T-helper 2 cell treated with Interferon-gamma antibody and Interleukin-4, amounts not matched to agents 5 μg/mL and 100 μg/mL, for 36 hours (primary cell): ENCODE results near the gene FATE1.

Experiments
- DNase-seq: peaks from one replicate; pipeline ENCODE4 v3.0.0; 2021; ENCODE audit warnings: low spot score
- H3K27ac Mint-ChIP-seq: one replicate; pipeline ENCODE4 v1.8.0; 2021; ENCODE audit warnings: mild to moderate bottlenecking, mixed read lengths
- H3K27me3 Mint-ChIP-seq: one replicate; pipeline ENCODE4 v1.8.0; 2021; ENCODE audit warnings: low read depth, mixed read lengths
- H3K36me3 Mint-ChIP-seq: one replicate; pipeline ENCODE4 v1.8.0; 2021; ENCODE audit warnings: low read depth, mixed read lengths
- H3K4me1 Mint-ChIP-seq: one replicate; pipeline ENCODE4 v1.8.0; 2021; ENCODE audit warnings: low read depth, mixed read lengths
- H3K4me3 Mint-ChIP-seq: one replicate; pipeline ENCODE4 v1.8.0; 2022; ENCODE audit warnings: mild to moderate bottlenecking, moderate library complexity, mixed read lengths
- H3K9me3 Mint-ChIP-seq: one replicate; pipeline ENCODE4 v1.8.0; 2021; ENCODE audit warnings: mixed read lengths

Gene FATE1

DNA sequence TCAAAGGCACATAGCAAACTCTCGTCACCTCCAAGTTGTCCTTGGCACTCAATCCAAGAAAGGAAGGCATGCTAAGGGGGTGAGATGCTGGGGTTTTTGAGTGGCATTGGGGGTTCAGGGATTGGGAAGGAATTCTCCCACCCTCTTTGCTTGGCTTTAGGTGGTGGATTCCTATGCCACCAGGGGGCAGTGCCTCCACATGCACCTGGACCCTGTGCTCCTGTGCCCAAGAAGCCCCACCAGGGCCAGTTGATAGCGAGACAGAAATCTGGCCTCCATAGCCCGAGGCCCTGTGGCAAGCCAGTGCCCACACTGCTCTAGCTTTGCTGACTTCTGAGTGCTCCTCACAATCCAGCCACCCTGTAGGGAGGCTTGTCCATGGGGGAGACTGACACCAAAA lies 2.0 kb upstream of the FATE1 start:
- no peak for DNase-seq
- Mint-ChIP-seq H3K27me3 (no peaks in the 10 kb centered on the region), H3K27ac (no peak overlapping the region), H3K4me1 (no peaks in the 10 kb centered on the region), H3K36me3 (no peaks in the 10 kb centered on the region), H3K4me3 (no peak overlapping the region), H3K9me3 (no peaks in the 10 kb centered on the region)

DNA sequence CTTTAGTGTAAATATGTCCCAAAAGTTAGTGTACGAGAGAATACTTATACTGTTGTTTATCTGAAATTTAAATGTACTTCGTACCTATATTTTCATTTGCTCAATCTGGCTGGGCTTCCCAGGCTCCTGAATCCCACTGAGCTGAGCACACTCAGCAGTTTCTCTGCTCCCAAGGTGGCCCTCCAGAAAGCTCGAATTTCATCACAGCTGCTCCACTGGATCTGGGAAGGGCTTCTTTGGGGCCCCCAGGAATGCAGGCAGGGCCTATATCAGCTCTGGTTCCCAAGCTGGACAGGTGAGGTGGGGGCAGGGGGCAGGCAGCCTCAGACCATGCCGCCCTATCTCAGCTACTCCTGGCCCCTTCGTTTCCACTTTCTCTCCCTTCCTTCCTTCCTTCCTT lies 1.5 kb upstream of the FATE1 start:
- no peak overlapping the region for H3K27ac Mint-ChIP-seq

DNA sequence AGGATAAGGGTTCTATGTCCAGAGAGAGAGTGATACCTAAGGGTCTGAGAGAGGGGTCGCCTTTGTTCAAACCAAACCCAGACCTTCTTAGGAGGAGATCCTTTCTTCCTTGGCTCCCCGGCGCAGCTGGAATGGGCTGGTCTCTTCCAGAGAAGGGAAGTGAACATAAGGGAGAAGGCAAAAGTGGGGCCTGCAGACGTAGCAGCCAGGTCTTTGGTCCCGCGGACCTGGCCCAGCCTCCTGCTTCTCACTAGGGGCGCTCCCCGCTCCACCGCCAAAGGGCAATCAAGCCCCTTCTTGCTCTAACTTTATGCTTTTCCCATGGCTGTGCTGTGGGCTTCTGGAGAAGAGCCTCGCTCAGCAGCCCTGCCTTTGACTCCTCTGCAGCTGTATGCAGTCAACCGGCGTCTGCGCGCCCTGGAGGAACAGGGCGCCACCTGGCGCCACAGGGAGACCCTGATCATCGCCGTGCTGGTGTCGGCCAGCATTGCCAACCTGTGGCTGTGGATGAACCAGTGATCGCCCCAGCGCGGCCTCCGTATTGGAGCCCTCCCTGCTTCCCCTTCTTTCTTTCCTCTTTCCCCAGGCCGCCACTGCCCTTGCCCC lies 6.5 kb downstream of the FATE1 start:
- no peak for DNase-seq
- no peak overlapping the region for H3K4me3 Mint-ChIP-seq
- H3K27ac Mint-ChIP-seq = no peak overlapping the region
- H3K36me3 Mint-ChIP-seq = no peaks in the 10 kb centered on the region
- no peaks in the 10 kb centered on the region for H3K9me3 Mint-ChIP-seq
- no peaks in the 10 kb centered on the region for H3K4me1 Mint-ChIP-seq
- H3K27me3 Mint-ChIP-seq = no peaks in the 10 kb centered on the region

More for the DNA sequence above, 1.5 kb upstream of the FATE1 start:
- H3K9me3 Mint-ChIP-seq = no peaks in the 10 kb centered on the region
- no peak for DNase-seq
- H3K36me3 Mint-ChIP-seq = no peaks in the 10 kb centered on the region
- H3K4me1 Mint-ChIP-seq = no peaks in the 10 kb centered on the region
- H3K4me3 Mint-ChIP-seq = no peak overlapping the region
- H3K27me3 Mint-ChIP-seq = no peaks in the 10 kb centered on the region

DNA sequence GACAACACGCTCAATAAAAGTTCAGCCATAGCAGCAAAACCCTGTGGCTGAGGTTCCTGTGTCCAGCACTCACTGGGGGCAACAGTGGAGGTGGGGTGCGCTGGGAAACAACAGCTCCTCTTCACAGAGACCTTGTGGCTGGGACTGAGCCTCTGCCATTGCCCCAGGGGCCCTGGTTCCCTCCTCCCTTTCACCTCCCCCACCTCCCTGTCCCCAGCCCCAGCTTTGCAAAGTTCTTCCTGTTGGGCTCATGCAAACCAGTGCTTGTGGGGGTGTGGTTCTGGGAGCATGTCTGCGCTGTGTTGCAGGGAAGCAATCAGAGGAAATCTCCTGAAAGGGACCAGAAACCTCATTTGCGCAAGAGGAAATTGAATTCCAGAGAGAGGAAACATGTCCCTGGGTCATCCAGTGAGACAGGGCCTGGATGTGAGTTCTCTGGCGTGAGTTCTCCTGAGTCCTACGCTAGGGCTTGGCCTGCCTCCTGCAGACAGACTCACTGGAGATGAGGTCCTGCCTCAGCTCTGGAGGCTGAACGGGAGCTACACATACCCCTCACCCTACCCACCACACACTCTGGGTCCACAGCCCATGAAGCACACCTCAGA lies 7.4 kb downstream of the FATE1 start:
- DNase-seq = no peak
- Mint-ChIP-seq H3K36me3 (no peaks in the 10 kb centered on the region), H3K27me3 (no peaks in the 10 kb centered on the region), H3K27ac (no peak overlapping the region), H3K4me1 (no peaks in the 10 kb centered on the region), H3K9me3 (no peaks in the 10 kb centered on the region), H3K4me3 (no peak overlapping the region)

DNA sequence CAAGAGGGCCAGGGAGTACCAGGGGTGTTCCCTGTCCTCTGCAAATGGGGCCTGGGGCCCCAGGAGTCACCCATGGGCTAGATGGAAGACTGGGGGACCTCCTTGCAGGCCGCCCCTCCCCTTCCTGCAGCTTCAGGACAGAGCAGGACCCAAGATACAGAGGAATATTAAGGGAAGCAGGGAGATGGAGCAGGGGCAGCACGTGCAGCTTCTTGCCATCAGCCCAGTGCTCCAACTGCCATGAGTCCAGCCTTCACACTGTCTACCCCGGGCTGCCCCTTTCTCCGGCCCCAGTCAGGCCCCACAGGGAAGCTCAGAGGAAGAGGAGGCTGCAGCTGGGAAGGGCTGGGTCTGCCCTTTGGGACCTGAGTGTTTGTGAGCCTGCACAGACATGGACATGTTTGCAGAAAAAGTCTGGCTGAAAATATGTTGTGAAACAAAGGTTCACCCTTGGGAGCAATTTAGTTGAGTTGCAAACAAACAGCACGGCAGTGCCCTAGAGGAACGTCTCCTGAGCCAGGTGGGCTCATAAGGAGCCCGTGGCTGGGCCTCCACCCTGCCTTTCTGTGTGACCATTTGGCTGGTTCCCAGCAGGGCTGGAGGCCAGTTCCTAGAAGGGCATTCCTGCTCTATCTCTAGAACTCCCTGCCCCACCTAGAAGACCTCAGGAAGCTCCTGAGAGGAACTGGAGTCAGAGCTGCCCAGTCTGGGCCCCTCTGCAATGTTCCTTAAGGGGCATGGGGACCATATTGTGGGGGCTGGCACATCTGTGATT lies 8.9 kb downstream of the FATE1 start:
- no peaks in the 10 kb centered on the region for H3K36me3 Mint-ChIP-seq
- no peaks in the 10 kb centered on the region for H3K4me1 Mint-ChIP-seq
- no peaks in the 10 kb centered on the region for H3K9me3 Mint-ChIP-seq
- H3K27me3 Mint-ChIP-seq = no peaks in the 10 kb centered on the region
- no peak overlapping the region for H3K4me3 Mint-ChIP-seq
- no peak for DNase-seq
- H3K27ac Mint-ChIP-seq = no peak overlapping the region

DNA sequence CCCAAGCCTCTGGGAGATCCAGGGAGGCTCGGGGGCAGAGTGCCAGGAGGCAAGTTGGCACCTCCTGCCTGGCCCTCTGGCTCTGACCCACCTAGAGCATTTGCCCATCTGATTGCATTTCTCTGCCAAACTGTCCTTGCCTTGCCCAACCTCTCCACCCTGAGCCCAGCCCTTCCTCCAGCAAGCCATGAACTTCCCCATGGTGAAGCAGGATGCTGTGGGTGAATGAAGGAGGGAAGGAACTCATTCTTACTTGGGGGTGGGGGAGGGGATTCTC lies 9.4 kb downstream of the FATE1 start:
- Mint-ChIP-seq H3K27ac (no peak overlapping the region), H3K27me3 (no peaks in the 10 kb centered on the region), H3K36me3 (no peaks in the 10 kb centered on the region), H3K4me1 (no peaks in the 10 kb centered on the region), H3K9me3 (no peaks in the 10 kb centered on the region), H3K4me3 (no peak overlapping the region)
- no peak for DNase-seq

DNA sequence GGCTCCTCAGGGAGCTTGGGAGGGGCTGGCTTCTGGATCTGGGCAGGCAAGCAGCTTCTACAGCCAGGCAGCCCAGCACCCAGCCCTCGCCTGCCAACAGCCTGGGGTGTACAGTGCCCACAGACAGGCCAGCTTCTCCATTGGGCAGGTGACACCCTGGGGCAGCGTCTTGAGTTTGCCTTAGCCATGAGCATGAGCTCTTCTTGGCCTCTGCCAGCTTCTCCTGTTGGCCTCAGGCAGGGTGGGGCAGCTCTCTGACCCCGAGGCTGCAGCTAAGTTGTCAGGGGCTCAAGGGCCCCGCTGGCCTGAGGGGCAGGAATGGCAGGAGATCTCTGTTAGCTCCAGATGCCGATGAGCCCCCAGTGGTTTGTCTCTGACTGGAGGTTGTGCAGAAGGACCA lies 10.9 kb downstream of the FATE1 start:
- no peaks in the 10 kb centered on the region for H3K36me3 Mint-ChIP-seq
- DNase-seq = no peak
- H3K9me3 Mint-ChIP-seq = no peaks in the 10 kb centered on the region
- H3K27ac Mint-ChIP-seq = no peak overlapping the region
- H3K27me3 Mint-ChIP-seq = no peaks in the 10 kb centered on the region
- H3K4me1 Mint-ChIP-seq = no peaks in the 10 kb centered on the region
- H3K4me3 Mint-ChIP-seq = no peak overlapping the region

DNA sequence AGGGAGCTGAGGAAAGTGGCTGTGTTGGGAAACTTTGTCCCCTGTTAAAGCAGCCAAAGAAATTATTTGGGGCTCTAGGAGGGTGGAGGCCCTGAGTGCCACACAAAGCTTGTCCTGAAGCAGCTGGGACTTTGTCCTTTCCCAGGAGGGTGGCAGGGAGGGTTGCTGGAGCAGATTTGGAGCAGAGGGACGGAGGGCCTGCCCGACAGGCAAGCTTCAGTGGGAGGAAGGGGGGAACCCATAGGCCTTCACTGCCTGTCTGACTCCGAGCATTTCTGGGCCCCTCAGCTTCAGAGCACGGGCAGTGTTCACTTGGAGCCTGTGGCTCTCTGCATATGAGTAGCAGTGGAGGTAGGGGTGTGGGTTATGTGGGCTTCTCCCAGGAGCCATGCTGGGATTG lies 11.5 kb downstream of the FATE1 start:
- H3K27me3 Mint-ChIP-seq = no peaks in the 10 kb centered on the region
- H3K36me3 Mint-ChIP-seq = no peaks in the 10 kb centered on the region
- no peaks in the 10 kb centered on the region for H3K4me1 Mint-ChIP-seq
- no peak overlapping the region for H3K4me3 Mint-ChIP-seq
- no peaks in the 10 kb centered on the region for H3K9me3 Mint-ChIP-seq
- no peak for DNase-seq
- no peak overlapping the region for H3K27ac Mint-ChIP-seq

DNA sequence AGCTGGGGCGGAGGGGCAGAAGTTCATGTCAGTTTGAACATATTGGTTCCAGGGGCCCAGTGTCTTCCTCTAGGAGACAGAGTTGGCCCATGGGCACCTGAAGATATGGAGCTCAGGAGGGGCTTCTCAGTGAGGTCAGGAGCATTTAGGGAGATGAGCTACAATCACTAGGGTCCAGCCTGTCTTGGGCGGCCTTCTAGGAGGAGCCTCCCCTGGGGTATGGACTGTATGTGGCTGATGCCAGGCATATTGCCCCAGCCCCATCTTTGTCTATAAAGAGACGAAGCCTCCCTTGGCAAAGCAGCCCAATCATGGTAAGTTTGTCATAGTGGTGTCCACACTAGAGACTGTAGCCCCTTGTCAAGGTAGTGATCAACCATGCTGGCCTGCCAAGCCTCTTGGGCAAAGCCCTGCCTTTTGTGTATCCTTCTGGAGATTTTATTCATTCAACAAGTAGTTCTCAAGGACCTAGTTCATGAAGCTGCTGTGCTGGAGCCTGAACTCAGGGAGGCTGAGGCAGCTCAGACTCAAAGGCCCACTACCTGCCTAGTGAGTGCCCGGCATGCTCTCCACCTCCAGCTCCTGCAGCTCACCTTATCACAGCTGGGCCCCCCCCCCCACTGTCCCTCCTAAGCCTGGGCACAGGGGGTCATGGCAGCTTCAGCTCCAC lies 13.4 kb downstream of the FATE1 start:
- Mint-ChIP-seq H3K36me3 (no peaks in the 10 kb centered on the region), H3K27ac (no peak overlapping the region), H3K27me3 (no peaks in the 10 kb centered on the region), H3K4me1 (no peaks in the 10 kb centered on the region), H3K4me3 (no peak overlapping the region), H3K9me3 (no peaks in the 10 kb centered on the region)
- DNase-seq = no peak

DNA sequence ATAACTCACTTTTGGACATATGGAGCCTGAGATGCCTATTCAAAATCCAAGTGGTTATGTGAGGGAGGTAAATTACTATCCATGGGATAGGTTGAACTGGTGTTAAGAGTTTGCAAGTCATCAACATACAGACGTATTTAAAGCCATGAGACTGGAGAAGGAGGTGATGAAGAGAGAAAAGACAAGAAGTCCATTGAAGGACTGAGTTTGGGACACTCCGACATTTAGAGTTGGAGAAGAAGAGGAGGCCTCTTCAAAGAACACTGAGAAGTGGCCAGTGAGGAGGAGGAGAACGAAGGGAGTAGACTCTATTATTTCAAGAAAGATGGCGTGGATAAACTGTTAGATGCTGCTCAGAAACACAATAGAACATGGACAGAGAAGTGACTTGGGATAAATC lies 18.6 kb downstream of the FATE1 start, which contains the start of gene CNGA2:
TSS of gene CNGA2 (plus strand) at position 301 of the 400 bp plus-strand sequence. CDS start 3,738 bp downstream, outside the sequence.
- no peak for DNase-seq
- no peak within 1 kb of the TSS for H3K4me3 Mint-ChIP-seq
- peaks cover 2% of the 10 kb centered on the region for H3K27me3 Mint-ChIP-seq
- H3K27ac Mint-ChIP-seq = no peak within 1 kb of the TSS
- H3K4me1 Mint-ChIP-seq = no peaks in the 10 kb centered on the region
- H3K36me3 Mint-ChIP-seq = no peaks in the 10 kb centered on the region
- no peaks in the 10 kb centered on the region for H3K9me3 Mint-ChIP-seq

DNA sequence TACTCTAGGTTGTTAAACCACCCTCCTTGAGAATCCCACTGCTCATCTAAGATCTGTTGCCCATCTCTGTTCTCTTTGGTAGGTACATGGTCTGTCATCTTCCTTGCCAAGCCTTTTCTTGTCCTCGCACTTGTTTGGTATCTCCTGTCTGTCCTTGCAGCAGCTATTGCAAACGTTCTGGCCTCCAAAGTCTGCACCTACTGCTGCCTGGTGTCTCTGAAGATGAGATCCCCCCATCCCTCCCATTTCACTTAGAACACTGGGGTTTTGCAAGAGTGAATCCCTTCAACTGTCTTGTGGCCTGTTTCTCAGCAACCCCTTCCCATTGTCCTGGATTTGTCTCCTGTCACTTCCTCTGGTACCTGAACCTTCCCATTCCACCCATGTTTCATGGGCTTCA lies 19.4 kb downstream of the FATE1 start:
- Mint-ChIP-seq H3K9me3 (no peaks in the 10 kb centered on the region), H3K36me3 (no peaks in the 10 kb centered on the region), H3K4me1 (no peaks in the 10 kb centered on the region), H3K27ac (no peak overlapping the region), H3K27me3 (peaks cover 2% of the 10 kb centered on the region), H3K4me3 (no peak overlapping the region)
- no peak for DNase-seq

DNA sequence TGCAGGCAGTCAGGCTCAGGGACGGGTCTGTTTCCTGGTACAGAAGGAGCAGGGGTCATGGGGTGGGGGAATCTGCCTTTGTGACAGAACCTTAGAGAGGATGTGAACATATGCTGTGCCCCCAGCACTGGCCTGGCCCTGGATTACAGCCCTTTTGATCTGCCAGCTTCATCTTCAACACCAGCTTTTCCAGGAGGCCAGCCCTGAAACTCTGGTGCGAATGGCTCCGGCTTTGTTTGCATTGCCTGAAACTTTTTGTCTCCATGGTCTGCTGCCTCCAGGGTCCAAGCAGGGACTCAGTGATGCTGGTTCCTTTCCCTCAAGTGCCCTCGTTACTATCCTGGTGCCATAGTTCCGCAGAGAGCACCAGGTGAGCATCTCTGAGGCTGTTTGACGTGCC lies 20.9 kb downstream of the FATE1 start:
- Mint-ChIP-seq H3K9me3 (no peaks in the 10 kb centered on the region), H3K27ac (no peak overlapping the region), H3K4me3 (no peak overlapping the region), H3K27me3 (peaks cover 2% of the 10 kb centered on the region), H3K4me1 (no peaks in the 10 kb centered on the region), H3K36me3 (no peaks in the 10 kb centered on the region)
- DNase-seq = no peak

DNA sequence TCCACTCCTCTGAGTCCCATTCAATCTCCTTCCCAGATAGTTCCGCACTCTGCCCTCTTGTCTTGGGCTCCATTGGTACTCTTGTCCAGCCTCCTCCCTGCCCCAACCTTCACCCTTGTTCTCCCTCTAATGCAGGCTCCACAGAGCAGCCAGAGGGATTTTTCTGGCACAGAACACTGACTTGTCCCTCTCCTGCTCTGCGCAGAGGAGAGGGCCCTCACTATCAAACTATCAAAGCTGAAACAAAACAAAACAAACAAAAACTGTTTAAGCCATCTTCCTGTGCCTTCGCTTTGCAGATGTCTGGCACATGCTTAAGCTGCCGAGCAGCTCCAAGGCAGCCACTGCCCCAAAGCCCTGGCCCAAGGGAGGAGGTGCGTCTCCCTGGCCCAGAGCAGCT lies 21.7 kb downstream of the FATE1 start:
- no peak overlapping the region for H3K27ac Mint-ChIP-seq
- no peak overlapping the region for H3K4me3 Mint-ChIP-seq

DNA sequence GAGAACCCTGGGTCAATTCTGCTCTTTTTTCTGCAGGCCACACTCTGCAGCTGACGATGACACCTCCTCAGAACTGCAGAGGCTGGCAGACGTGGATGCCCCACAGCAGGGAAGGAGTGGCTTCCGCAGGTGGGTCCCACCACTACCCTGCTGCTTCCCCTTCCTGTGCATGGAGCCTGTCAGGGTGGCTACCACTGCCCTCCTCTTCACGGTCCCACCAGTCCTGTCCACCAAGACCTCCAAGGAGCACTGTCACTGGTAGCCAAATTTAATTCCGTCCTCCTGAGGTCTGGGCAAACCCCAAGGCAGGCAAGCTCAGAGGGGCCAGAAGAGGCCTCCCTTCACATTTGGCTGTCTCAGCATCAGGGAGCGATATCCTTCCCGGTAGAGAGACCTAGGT lies 22.9 kb downstream of the FATE1 start:
- H3K9me3 Mint-ChIP-seq = no peaks in the 10 kb centered on the region

More for the DNA sequence above, 21.7 kb downstream of the FATE1 start:
- H3K36me3 Mint-ChIP-seq = no peaks in the 10 kb centered on the region
- H3K27me3 Mint-ChIP-seq = peaks cover 2% of the 10 kb centered on the region
- no peaks in the 10 kb centered on the region for H3K9me3 Mint-ChIP-seq
- no peak for DNase-seq
- no peaks in the 10 kb centered on the region for H3K4me1 Mint-ChIP-seq

More for the DNA sequence above, 22.9 kb downstream of the FATE1 start:
- no peak overlapping the region for H3K27ac Mint-ChIP-seq
- H3K4me1 Mint-ChIP-seq = no peaks in the 10 kb centered on the region
- H3K36me3 Mint-ChIP-seq = no peaks in the 10 kb centered on the region
- peaks cover 2% of the 10 kb centered on the region for H3K27me3 Mint-ChIP-seq
- no peak overlapping the region for H3K4me3 Mint-ChIP-seq
- DNase-seq = no peak
